Measurements from ENCODE around the gene RFT1.
"Not testable (repeated sequence)": the region's sequence is repeated elsewhere in the genome, so short reads cannot be mapped to it uniquely, and the experiment has no call there.

RFT1 gene

GRCh38 chr3:53151086-53151438 lies 20.8 kb upstream of the RFT1 start:
- H2AFZ ChIP-seq (ENCODE audit: insufficient read depth, low read length, poor library complexity); H3K79me1 ChIP-seq (ENCODE audit: low read length): not testable (repeated sequence)
- WGBS (ENCODE audit: extremely low coverage, insufficient coverage, insufficient read length): no CpG with 5 or more reads among the region's 9 CpGs

GRCh38 chr3:53150247-53151085 lies 20.2 kb upstream of the RFT1 start:
- Histone ChIP-seq H3K4me2 (ENCODE audit: low read length) (no peak overlapping the region), H3K9ac (ENCODE audit: low read length) (no peak overlapping the region), H3K79me2 (ENCODE audit: control insufficient read depth, insufficient read depth, low read length, poor library complexity) (no peaks in the 10 kb centered on the region), H2BK5ac (ENCODE audit: low read depth, low read length, poor library complexity) (no peak overlapping the region), H3K14ac (ENCODE audit: low read length) (no peak overlapping the region), H3K4ac (ENCODE audit: low read depth, low read length) (no peak overlapping the region), H3K36me3 (ENCODE audit: control insufficient read depth in 1 of 2, insufficient read depth in 2 of 2, low read length in 2 of 2) (no peaks in the 10 kb centered on the region), H3K4me1 (ENCODE audit: control insufficient read depth in 1 of 2, insufficient read depth in 2 of 2, low read length in 2 of 2) (no peaks in the 10 kb centered on the region), H3K4me3 (ENCODE audit: low read depth, low read length) (no peak overlapping the region), H2BK120ac (ENCODE audit: insufficient read depth, low read length, poor library complexity) (no peak overlapping the region), H2AK5ac (ENCODE audit: low read length) (no peak overlapping the region), H4K8ac (ENCODE audit: low read depth, low read length) (no peak overlapping the region), H3K9me3 (ENCODE audit: insufficient read depth, low read depth, low read length) (peaks cover 1% of the 10 kb centered on the region), H2AFZ (ENCODE audit: insufficient read depth, low read length, poor library complexity) (no peak overlapping the region), H4K91ac (ENCODE audit: low read depth, low read length) (no peak overlapping the region), H3K27me3 (ENCODE audit: insufficient read depth, low read length) (no peaks in the 10 kb centered on the region), H3K79me1 (ENCODE audit: low read length) (no peaks in the 10 kb centered on the region), H3K27ac (ENCODE audit: low read depth, low read length) (no peak overlapping the region), H4K12ac (ENCODE audit: low read depth, low read length) (no peak overlapping the region), H3K23ac (ENCODE audit: low read length) (no peak overlapping the region), H3K18ac (ENCODE audit: low read length) (no peak overlapping the region), H2BK12ac (ENCODE audit: low read length) (no peak overlapping the region)
- WGBS (ENCODE audit: extremely low coverage, insufficient coverage, insufficient read length): no CpG with 5 or more reads among the region's 7 CpGs
- no peak for DNase-seq

More at GRCh38 chr3:53151086-53151438, 20.8 kb upstream of the RFT1 start:
- H3K14ac ChIP-seq (ENCODE audit: low read length); H3K27ac ChIP-seq (ENCODE audit: low read depth, low read length); H3K9me3 ChIP-seq (ENCODE audit: insufficient read depth, low read depth, low read length); H4K8ac ChIP-seq (ENCODE audit: low read depth, low read length); H3K23ac ChIP-seq (ENCODE audit: low read length); H3K4me3 ChIP-seq (ENCODE audit: low read depth, low read length); H2BK120ac ChIP-seq (ENCODE audit: insufficient read depth, low read length, poor library complexity); H3K9ac ChIP-seq (ENCODE audit: low read length); H4K12ac ChIP-seq (ENCODE audit: low read depth, low read length); H3K79me2 ChIP-seq (ENCODE audit: control insufficient read depth, insufficient read depth, low read length, poor library complexity); H3K4ac ChIP-seq (ENCODE audit: low read depth, low read length); H2AK5ac ChIP-seq (ENCODE audit: low read length); H3K36me3 ChIP-seq (ENCODE audit: control insufficient read depth in 1 of 2, insufficient read depth in 2 of 2, low read length in 2 of 2); H3K4me1 ChIP-seq (ENCODE audit: control insufficient read depth in 1 of 2, insufficient read depth in 2 of 2, low read length in 2 of 2); H3K4me2 ChIP-seq (ENCODE audit: low read length); DNase-seq; H2BK12ac ChIP-seq (ENCODE audit: low read length); H4K91ac ChIP-seq (ENCODE audit: low read depth, low read length); H2BK5ac ChIP-seq (ENCODE audit: low read depth, low read length, poor library complexity); H3K27me3 ChIP-seq (ENCODE audit: insufficient read depth, low read length); H3K18ac ChIP-seq (ENCODE audit: low read length): not testable (repeated sequence)

- Histone ChIP-seq H4K8ac (ENCODE audit: low read depth, low read length) (no peak overlapping the region), H4K12ac (ENCODE audit: low read depth, low read length) (no peak overlapping the region)
Measured at GRCh38 chr3:53149699-53150098, 19.5 kb upstream of the RFT1 start.

GRCh38 chr3:53149006-53149690 lies 18.9 kb upstream of the RFT1 start:
- Histone ChIP-seq H4K8ac (ENCODE audit: low read depth, low read length) (no peak overlapping the region), H2AFZ (ENCODE audit: insufficient read depth, low read length, poor library complexity) (no peak overlapping the region)
- DNase-seq: no peak

More at GRCh38 chr3:53149699-53150098, 19.5 kb upstream of the RFT1 start:
- no peak overlapping the region for H2AFZ ChIP-seq (ENCODE audit: insufficient read depth, low read length, poor library complexity)
- no peak overlapping the region for H4K91ac ChIP-seq (ENCODE audit: low read depth, low read length)
- no peak overlapping the region for H2BK12ac ChIP-seq (ENCODE audit: low read length)
- H3K9me3 ChIP-seq (ENCODE audit: insufficient read depth, low read depth, low read length): peaks cover 1% of the 10 kb centered on the region
- H2BK5ac ChIP-seq (ENCODE audit: low read depth, low read length, poor library complexity): no peak overlapping the region
- no peak overlapping the region for H3K4ac ChIP-seq (ENCODE audit: low read depth, low read length)
- no peak overlapping the region for H3K9ac ChIP-seq (ENCODE audit: low read length)
- WGBS (ENCODE audit: extremely low coverage, insufficient coverage, insufficient read length): no CpG with 5 or more reads among the region's 4 CpGs
- H3K27ac ChIP-seq (ENCODE audit: low read depth, low read length): no peak overlapping the region
- H3K4me1 ChIP-seq (ENCODE audit: control insufficient read depth in 1 of 2, insufficient read depth in 2 of 2, low read length in 2 of 2): no peaks in the 10 kb centered on the region
- H3K4me2 ChIP-seq (ENCODE audit: low read length): no peak overlapping the region
- no peak overlapping the region for H2BK120ac ChIP-seq (ENCODE audit: insufficient read depth, low read length, poor library complexity)
- H3K4me3 ChIP-seq (ENCODE audit: low read depth, low read length): no peak overlapping the region
- no peaks in the 10 kb centered on the region for H3K79me1 ChIP-seq (ENCODE audit: low read length)
- no peak for DNase-seq
- H3K36me3 ChIP-seq (ENCODE audit: control insufficient read depth in 1 of 2, insufficient read depth in 2 of 2, low read length in 2 of 2): no peaks in the 10 kb centered on the region
- H2AK5ac ChIP-seq (ENCODE audit: low read length): no peak overlapping the region
- no peak overlapping the region for H3K18ac ChIP-seq (ENCODE audit: low read length)
- H3K14ac ChIP-seq (ENCODE audit: low read length): no peak overlapping the region
- H3K23ac ChIP-seq (ENCODE audit: low read length): no peak overlapping the region
- H3K79me2 ChIP-seq (ENCODE audit: control insufficient read depth, insufficient read depth, low read length, poor library complexity): no peaks in the 10 kb centered on the region
- no peaks in the 10 kb centered on the region for H3K27me3 ChIP-seq (ENCODE audit: insufficient read depth, low read length)

More at GRCh38 chr3:53149006-53149690, 18.9 kb upstream of the RFT1 start:
- Histone ChIP-seq H3K14ac (ENCODE audit: low read length) (no peak overlapping the region), H3K36me3 (ENCODE audit: control insufficient read depth in 1 of 2, insufficient read depth in 2 of 2, low read length in 2 of 2) (no peaks in the 10 kb centered on the region), H3K4ac (ENCODE audit: low read depth, low read length) (no peak overlapping the region), H3K79me1 (ENCODE audit: low read length) (no peaks in the 10 kb centered on the region), H3K4me2 (ENCODE audit: low read length) (no peak overlapping the region), H4K91ac (ENCODE audit: low read depth, low read length) (no peak overlapping the region), H3K9me3 (ENCODE audit: insufficient read depth, low read depth, low read length) (peaks cover 1% of the 10 kb centered on the region), H4K12ac (ENCODE audit: low read depth, low read length) (no peak overlapping the region), H3K27ac (ENCODE audit: low read depth, low read length) (no peak overlapping the region), H3K18ac (ENCODE audit: low read length) (no peak overlapping the region), H3K23ac (ENCODE audit: low read length) (no peak overlapping the region), H3K4me3 (ENCODE audit: low read depth, low read length) (no peak overlapping the region), H2BK5ac (ENCODE audit: low read depth, low read length, poor library complexity) (no peak overlapping the region), H2BK12ac (ENCODE audit: low read length) (no peak overlapping the region), H3K4me1 (ENCODE audit: control insufficient read depth in 1 of 2, insufficient read depth in 2 of 2, low read length in 2 of 2) (no peaks in the 10 kb centered on the region), H2BK120ac (ENCODE audit: insufficient read depth, low read length, poor library complexity) (no peak overlapping the region), H3K27me3 (ENCODE audit: insufficient read depth, low read length) (no peaks in the 10 kb centered on the region), H3K9ac (ENCODE audit: low read length) (no peak overlapping the region), H3K79me2 (ENCODE audit: control insufficient read depth, insufficient read depth, low read length, poor library complexity) (no peaks in the 10 kb centered on the region), H2AK5ac (ENCODE audit: low read length) (no peak overlapping the region)
- WGBS (ENCODE audit: extremely low coverage, insufficient coverage, insufficient read length): no CpG with 5 or more reads among the region's 13 CpGs
